ENCODE data around the gene CHTF18. TPM values are rescaled to one million over a fixed set of nuclear protein-coding genes. Genes with fewer than 3 reads are reported as not detected.

Gene CHTF18
- total and polyA plus RNA-seq, 2 of the 4 experiments (the other 2 are of a cell fraction) = 3.2 to 21.4 TPM

GRCh38 chr16:818132-818531, 29.7 kb downstream of the CHTF18 start:
- no peak overlapping the region for H4K91ac ChIP-seq (ENCODE audit: insufficient read depth, low read depth, low read length)
- TF ChIP-seq CEBPB (IDR thresholded peaks at IDR 0.05; ENCODE audit: low read depth, low read length) (no peak), MAFK (IDR thresholded peaks at IDR 0.05; ENCODE audit: low read depth, low read length) (no peak)
- no peak overlapping the region for H3K4ac ChIP-seq (ENCODE audit: low read depth, low read length)
- no peak overlapping the region for H3K4me2 ChIP-seq (ENCODE audit: low read depth, low read length)
- H3K79me1 ChIP-seq (ENCODE audit: low read depth in 1 of 2, low read length in 2 of 2) = no peaks in the 10 kb centered on the region
- no peak overlapping the region for H3K4me3 ChIP-seq (ENCODE audit: insufficient read depth, low read depth, low read length)
- no peak overlapping the region for H3K23ac ChIP-seq (ENCODE audit: low read depth, low read length)
- BruUV-seq (replicated peaks) = no TSS peak
- no peak overlapping the region for H2BK5ac ChIP-seq (ENCODE audit: low read depth, low read length, poor library complexity, severe bottlenecking)
- 69% methylated on average over 4 of the region's 8 CpGs; no CpG with 5 or more reads in 1 of the 2 experiments for WGBS, 2 experiments (ENCODE audit: extremely low coverage in 2 of 2, insufficient read length in 1 of 2)
- H4K20me1 ChIP-seq (ENCODE audit: insufficient read depth, low read length) = no peaks in the 10 kb centered on the region
- H3K9me1 ChIP-seq (ENCODE audit: insufficient read depth, low read length) = no peaks in the 10 kb centered on the region
- no peaks in the 10 kb centered on the region; the same call in 1 of the 2 replicates for H3K9me3 ChIP-seq (ENCODE audit: control insufficient read depth, insufficient read depth, low read length)
- in situ Hi-C loops (cut with MboI; ENCODE audit: low sequenced_read_pairs) = loop anchor here (25.0 kb wide), 1 partner anchor 394 kb away; no protein-coding TSS in a partner anchor
- no peak overlapping the region for H3K18ac ChIP-seq (ENCODE audit: low read depth, low read length)
- no peak overlapping the region for H3K56ac ChIP-seq (ENCODE audit: extremely low read depth, insufficient read depth, low read length)
- H2BK120ac ChIP-seq (ENCODE audit: low read depth, low read length) = no peak overlapping the region
- H4K8ac ChIP-seq (ENCODE audit: low read depth in 2 of 2, low read length in 2 of 2) = no peak overlapping the region
- H3K4me1 ChIP-seq (ENCODE audit: control insufficient read depth, insufficient read depth, low read length) = peaks cover 2% of the 10 kb centered on the region; the same call in 1 of the 2 replicates
- ChIA-PET POLR2A (ENCODE audit: unreplicated experiment) (no interaction called here), CTCF (no interaction called here)
- H2AK9ac ChIP-seq (replicated peaks; ENCODE audit: low read depth, low read length, poor library complexity) = no peak overlapping the region
- H3K9ac ChIP-seq (ENCODE audit: low read depth, low read length) = no peak overlapping the region
- no peaks in the 10 kb centered on the region for H3K36me3 ChIP-seq (ENCODE audit: control insufficient read depth, insufficient read depth, low read length)
- H4K5ac ChIP-seq (ENCODE audit: low read depth, low read length) = no peak overlapping the region
- intact Hi-C loops (cut with micrococcal nuclease) = no loop called here
- H2BK20ac ChIP-seq (ENCODE audit: low read depth, low read length) = no peak overlapping the region
- H2BK15ac ChIP-seq (ENCODE audit: low read depth, low read length) = no peak overlapping the region
- ATAC-seq (ENCODE audit: low read depth) (no peak), DNase-seq (no peak)
- no peak overlapping the region for H3K14ac ChIP-seq (replicated peaks; ENCODE audit: low read depth, low read length)
- H3K27ac ChIP-seq (ENCODE audit: insufficient read depth, low read length) = no peak overlapping the region
- no peak overlapping the region for H2AFZ ChIP-seq (replicated peaks; ENCODE audit: low read length, poor library complexity)
- H3K27me3 ChIP-seq (ENCODE audit: control insufficient read depth, insufficient read depth, low read length) = peaks cover 24% of the 10 kb centered on the region
- H2AK5ac ChIP-seq (ENCODE audit: low read depth, low read length) = no peak overlapping the region
- dilution Hi-C loops (cut with HindIII; ENCODE audit: low sequenced_read_pairs, unreplicated experiment) = no loop called here
